Astrocyte of the spinal cord (primary cell): ENCODE results near the gene HIVEP1.
"Not testable (repeated sequence)": the region's sequence is repeated elsewhere in the genome, so short reads cannot be mapped to it uniquely, and the experiment has no call there.

Experiments
- DNase-seq: peaks from one replicate; pipeline ENCODE4 v3.0.0; 2011; ENCODE audit warnings: low read depth, low spot score
- H3K4me3 ChIP-seq: 2 replicates; pipeline ENCODE4 v1.5.1; 2011; ENCODE audit warnings: low read depth, mild to moderate bottlenecking, low read length, moderate library complexity
- CTCF ChIP-seq: IDR thresholded peaks from 2 replicates; pipeline ENCODE4 v1.5.1; 2012; ENCODE audit warnings: low read depth, mild to moderate bottlenecking, low read length, inconsistent platforms
- in situ Hi-C: cut with HindIII; loops from 2 replicates; pipeline ENCODE4 v1.10.0; 2017; ENCODE audit warnings: low sequenced_read_pairs

HIVEP1 gene

DNA sequence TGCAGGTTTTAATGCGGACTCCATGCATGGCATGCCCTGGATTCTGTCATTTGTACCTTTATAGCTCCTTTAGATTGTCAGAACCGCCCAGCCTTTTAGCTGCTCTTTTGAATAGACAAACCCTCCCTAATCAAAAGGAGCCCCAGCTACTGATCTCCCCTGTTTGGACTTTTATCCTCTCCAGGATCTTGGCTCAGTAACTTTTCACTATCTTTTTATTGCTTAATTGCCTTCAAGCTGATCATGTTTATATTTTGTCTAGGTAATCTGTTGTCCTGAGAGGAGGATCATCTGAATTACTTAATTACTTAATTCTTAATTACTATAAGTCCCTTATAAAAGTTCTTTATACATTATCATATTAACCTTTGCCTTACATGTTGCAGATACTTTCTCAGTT is 93.2 kb downstream of the HIVEP1 start:
- in situ Hi-C loops = no loop called here
- no peak for DNase-seq
- no peak for TF ChIP-seq CTCF
- no peak overlapping the region for H3K4me3 ChIP-seq

DNA sequence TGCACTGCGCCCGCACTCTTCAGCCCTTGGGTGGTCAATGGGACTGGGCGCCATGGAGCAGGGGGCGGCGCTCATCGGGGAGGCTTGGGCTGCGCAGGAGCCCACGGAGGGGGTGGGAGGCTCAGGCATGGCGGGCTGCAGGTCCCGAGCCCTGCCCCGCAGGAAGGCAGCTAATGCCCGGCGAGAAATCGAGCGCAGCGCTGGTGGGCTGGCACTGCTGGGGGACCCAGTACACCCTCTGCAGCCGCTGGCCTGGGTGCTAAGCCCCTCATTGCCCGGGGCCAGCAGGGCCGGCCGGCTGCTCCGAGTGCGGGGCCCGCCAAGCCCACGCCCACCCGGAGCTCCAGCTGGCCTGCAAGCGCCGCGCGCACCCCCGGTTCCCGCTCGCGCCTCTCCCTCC is 96.3 kb downstream of the HIVEP1 start:
- in situ Hi-C loops, DNase-seq, H3K4me3 ChIP-seq: not testable (repeated sequence)

DNA sequence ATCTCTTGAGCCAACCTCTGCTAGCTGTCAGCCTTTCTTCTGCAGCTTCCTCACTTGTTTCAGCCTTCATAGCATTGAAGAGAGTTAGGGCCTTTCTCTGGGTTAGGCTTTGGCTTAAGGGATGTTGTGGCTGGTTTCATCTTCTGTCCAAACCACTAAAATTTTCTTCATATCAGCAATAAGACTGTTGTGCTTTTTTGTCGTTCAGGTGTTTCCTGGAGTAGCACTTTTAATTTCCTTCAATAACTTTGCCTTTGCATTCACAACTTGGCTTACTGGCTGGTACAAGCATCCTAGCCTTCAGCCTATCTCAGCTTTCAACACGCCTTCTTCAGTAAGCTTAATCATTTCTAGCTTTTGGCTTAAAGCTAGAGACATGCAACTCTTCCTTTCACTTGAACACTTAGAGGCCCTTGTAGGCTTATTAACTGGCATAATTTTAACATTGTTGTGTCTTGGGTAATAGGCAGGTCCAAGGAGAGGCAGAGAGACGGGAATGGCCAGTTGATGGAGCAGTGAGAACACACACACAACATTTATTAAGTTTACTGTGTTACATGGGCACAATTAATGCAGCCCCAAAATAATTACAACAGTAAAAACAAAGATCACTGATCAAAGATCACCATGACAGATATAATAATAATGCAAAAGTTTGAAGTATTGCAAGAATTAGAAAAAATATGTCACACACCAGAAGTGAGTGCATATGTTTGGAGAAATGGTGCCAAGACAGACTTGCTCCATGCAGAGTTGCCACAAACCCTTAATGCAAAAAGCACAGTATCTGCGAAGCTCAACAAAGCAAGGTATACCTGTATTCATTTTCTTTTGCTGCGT is 98.6 kb downstream of the HIVEP1 start:
- H3K4me3 ChIP-seq = no peak overlapping the region
- DNase-seq = no peak
- TF ChIP-seq CTCF = no peak
- in situ Hi-C loops = no loop called here

DNA sequence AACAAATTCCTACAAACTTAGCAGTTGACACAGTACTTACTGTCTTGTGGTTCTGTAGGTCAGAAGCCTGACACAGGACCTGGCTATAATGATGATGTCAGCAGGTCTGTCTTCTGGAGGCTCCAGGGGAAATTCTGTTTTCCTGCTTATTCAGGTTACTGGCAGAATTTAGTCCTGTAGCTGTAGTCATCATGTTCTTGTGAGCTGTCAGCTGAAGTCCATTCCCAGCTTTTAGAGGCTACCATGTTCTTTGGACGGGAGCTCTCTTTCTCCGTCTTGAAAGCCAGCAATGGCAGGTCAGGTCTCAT is 99.2 kb downstream of the HIVEP1 start:
- H3K4me3 ChIP-seq = no peak overlapping the region
- TF ChIP-seq CTCF = no peak
- in situ Hi-C loops = no loop called here
- DNase-seq = peak; percentile 15

GRCh38 chr6:12112540-12113189 is 100.6 kb downstream of the HIVEP1 start:
- TF ChIP-seq CTCF = no peak
- no peak for DNase-seq
- in situ Hi-C loops = no loop called here
- H3K4me3 ChIP-seq = no peak overlapping the region

GRCh38 chr6:12113190-12113577 is 101.1 kb downstream of the HIVEP1 start:
- no peak for TF ChIP-seq CTCF
- in situ Hi-C loops = no loop called here
- DNase-seq = peak; percentile 90
- H3K4me3 ChIP-seq = no peak overlapping the region

DNA sequence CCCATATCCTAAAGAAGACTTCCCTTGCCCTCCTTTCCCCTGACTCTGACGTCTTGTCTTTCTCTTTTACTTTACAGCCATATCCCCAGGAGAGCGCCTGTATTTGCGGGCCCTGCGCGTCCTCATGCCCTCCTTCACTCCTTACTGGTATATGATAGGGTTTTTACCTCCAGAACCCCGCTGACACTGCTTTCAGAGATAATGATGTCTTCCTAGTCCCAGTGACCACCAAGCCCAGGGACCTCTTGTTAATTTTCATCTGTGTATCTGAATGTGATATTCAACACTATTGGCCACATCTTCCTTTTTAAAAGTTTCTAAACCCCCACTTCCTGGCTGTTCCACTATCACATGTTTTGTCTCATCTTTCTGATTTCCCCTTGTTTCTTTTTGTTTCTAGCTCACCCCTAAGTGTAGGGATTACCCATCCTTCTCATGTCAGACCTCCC is 102.0 kb downstream of the HIVEP1 start:
- no peak for TF ChIP-seq CTCF
- DNase-seq = no peak
- in situ Hi-C loops = no loop called here
- H3K4me3 ChIP-seq = no peak overlapping the region
